HG03066 (cell line): ENCODE measurements around the gene DNTT.
"Not testable (repeated sequence)": the region's sequence is repeated elsewhere in the genome, so short reads cannot be mapped to it uniquely, and the experiment has no call there.

ENCODE experiments used
- ATAC-seq: cut with Tn5 transposase; IDR thresholded peaks from one replicate; pipeline ENCODE4 v1.9.1; 2021; ENCODE audit warnings: low read depth; ENCODE audit not compliant: unreplicated experiment

DNTT gene

DNA sequence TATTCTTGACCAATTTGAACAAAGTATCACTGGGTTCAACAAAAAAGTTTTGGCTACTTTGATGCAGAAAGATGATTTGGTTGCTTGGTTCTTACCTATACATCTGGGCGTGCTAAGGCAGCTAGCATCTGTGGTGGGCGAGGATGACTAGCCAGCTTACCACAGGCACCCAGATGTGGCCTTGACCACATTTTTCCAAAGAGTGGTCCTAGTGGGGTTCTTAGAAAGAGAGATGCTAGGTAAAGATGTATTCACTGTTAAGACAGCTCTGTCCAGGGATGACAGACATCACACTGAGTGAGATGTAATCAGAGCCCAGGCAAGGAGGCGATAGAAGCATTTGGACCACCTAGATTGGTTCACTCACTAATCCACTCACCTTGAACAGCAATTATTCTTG is 785 bp downstream of the DNTT start:
- ATAC-seq: no peak

DNA sequence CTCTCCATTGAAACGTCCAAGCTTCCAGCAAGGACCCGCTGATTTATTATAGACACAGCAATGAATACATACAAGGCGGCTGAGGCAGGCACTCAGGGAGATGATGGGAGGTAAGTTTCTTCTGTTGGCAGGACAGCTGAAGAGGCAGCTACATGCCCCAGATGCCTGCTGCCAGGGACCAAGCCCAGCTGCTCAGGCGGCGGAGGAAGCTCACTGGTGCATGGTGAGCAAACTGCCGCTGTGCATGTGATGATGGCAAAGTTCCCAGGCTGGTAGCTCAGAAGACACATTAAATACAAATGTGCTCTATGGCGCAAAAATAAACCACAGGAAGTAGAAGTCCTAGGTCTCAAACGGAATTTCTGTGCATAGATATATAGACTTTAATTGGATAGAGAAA is 2.3 kb downstream of the DNTT start:
- ATAC-seq: no peak

DNA sequence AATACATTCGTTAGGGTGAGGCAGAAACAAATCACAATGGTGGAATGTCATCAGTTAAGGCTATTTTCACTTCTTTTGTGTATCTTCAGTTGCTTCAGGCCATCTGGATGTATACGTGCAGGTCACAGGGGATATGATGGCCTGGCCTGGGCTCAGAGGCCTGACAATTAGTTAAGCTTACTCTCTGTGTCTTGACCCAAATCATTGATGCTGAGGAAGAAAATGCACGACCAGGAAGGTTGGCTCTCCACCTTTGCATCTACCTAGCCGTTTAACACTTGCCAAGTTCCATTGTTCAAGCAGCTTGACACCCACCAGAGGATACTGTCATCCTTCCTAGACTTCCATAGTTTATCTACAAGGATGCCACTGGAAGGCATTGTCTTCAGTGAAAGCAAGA is 4.6 kb downstream of the DNTT start:
- ATAC-seq: not testable (repeated sequence)

DNA sequence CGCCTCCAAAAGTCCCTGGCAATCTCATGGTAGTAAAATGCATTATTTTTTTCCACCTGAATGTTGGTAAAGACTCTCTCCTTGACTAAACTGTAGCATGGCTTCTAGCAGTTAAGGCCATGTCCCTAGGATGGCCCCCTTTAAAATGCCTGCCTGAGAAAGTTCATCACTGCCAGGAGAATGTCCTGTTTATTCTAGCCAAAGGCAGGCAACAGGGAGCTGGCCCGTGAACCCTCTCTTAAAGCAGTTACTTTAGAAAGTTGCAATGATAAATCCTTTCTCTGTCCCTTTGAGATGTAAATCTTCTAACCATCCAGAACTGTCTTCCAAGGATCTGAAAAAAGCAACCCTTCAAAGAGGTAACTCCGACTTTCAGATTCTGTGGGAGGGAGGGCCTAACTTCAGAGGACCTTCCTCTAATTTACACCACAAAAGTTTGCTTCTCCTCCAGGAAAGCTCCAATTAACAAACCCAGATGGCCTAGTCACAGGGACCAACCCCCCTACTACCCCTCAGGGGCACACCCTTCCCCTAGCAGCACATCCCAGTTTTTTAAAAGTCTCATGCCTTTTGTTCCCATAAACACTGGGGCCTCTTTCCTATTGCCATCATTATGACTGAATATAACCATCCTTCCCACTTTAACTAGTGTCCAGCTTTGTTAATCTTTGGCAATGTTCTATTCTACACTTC is 5.5 kb downstream of the DNTT start:
- no peak for ATAC-seq

DNA sequence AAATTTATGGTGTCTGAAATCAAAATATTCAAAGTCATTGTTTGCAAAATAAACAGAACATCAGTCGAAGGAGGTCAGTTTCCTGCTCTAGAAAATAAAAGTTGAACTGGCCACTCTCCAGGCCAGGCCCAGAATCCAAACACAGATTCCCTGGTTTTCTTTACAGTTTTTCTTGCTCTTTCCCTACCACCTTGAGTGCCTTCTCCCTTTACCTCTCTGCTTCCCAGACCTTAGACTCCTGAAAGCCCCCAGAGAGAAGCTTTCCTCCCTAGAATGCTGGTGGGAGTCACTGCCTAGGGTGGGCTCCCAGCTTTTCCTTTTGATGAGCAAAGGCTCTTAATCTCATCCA is 6.1 kb downstream of the DNTT start:
- ATAC-seq: no peak

DNA sequence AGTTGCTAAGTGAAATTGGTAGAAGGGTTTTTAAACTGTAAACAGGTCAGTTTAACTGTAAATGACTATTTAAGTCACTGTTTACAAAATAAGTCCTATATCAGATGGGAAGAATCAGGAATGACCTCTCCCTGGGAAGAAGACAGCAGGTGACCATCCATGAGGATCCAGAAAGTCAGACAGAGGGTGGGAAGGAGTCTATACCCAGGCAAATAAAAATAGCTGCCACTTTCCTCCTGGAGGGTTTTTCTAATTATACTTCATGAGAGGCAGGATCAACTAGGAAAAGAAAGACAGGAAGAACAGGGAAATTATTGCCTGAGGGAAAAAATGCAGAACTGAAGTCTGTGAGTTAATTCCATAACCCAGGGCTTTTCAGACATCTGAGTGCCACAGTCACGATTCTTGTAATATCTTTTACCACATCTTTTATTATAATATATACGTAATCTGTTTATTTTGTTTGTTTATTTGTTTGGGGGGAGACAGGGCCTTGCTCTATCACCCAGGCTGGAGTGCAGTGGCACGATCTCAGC is 7.0 kb downstream of the DNTT start:
- no peak for ATAC-seq

DNA sequence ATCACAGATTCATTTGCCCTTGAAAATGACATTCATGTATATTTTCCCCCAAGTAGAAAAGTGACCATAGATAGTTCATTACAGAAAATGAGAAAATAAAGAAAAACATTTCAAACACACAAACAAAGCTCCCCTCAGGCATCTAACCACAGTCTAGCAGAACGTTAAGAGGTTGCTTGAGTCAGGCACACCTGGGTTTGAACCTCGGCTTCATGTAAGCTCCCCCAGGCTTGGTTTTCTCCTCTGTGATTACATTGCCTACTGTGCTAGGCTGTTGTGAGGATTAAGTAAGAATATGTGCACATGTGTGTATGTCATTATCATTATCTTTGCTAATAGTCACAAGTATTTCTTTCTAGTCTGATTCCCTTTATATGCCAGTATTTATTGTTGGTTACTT is 9.1 kb downstream of the DNTT start:
- ATAC-seq: no peak

DNA sequence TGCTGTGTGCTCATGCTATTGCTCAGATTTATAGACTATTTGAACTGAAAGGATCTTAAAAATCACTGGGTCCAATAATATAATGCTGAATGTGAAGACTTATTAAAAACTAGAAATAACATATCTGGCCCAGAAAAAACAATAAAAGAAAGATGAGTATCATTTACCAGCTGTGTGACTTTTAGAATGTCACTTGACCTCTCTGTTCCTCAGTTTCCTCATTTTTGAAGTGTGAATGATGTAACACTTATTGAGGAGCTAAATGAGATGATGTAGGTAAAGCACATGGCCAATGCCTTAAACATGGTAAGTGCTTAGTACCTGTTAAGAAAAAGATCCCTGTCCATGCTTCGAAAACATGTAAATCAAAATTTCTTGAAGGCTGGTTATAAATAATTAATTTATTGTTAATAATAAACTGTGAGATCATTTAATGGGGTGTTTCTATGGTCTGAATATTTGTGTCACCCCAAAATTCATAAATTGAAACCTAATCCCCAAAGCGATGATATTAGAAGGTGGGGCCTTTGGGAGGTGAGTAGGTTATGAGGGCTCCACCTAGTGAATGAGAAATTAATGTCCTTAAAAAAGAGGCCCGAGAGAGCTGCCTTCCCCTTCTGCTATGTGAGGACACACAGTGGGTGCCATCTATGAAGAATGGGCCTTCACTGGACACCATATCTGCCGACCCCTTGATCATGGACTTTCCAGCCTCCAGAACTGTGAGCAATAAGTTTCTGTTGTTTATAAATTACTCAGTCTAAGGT is 13.0 kb downstream of the DNTT start:
- ATAC-seq: no peak

DNA sequence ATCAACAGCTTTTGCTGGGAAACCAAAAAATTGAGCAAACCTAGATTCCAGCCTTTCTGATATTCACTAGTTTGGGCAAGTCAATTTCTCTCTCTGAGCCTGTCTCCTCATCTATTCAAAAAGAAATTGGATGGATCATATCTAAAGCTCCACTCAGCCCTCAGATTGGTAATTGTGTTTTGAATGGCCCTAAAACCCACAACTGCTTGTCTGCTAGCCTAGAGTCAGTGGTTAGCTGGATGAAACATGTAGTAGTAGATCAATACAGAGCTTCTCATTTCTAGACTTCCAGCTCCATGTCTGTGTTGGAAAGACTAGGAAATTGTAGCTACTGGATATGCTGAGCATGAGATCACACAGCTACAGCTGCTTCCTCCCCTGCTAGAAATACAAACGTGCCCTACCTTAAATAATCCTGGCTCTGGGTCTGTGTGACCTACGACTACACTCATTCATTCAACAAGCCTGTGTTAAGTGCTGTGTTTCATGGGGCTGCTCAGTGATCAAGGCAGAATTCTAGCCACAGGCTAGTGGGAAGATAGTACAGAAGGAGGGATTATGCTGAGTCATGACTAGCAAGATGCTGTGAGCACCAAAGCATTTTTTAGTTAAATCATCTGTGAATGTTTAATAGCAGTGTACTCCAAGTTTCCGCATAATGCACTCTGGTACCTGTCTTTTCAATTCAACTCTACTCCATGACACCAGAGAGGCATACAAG is 15.7 kb downstream of the DNTT start:
- ATAC-seq: no peak

DNA sequence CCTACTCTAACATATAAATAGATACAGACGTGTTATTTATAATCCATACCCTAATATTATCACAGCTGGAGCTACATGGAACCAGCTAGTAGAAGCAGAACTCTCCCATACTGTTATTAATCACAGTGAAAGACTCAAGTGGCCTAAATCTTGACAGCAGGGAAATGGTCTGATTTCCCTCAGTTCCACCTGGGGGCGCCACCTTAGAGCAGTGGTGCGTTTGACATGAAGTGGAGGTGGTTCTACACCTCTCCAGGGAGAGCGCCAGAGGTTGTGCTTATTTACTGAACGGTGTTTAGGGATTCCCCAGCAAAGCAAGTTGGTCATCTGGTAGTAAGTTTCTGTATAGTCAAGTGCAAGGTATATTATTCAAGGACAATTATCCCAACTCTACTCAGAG is 17.6 kb downstream of the DNTT start:
- ATAC-seq: no peak

DNA sequence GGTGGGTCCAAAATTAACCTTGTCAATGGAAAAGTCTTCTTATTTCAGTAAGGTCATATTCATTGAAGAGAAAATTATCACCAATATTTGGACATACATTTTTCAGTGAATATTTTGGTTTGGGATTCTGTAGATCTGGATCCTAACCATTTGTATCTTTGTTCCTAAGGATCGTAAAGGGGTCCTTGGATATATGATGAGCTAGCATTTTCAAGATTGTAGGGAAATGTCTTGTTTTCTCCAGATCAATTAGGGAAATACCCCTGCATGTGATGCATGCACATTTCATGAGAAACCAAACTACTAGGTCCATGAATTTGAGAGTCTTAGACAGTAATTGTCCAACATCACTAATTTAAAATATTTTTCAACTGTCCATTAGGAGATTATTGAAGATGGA is 18.0 kb downstream of the DNTT start:
- ATAC-seq: no peak

DNA sequence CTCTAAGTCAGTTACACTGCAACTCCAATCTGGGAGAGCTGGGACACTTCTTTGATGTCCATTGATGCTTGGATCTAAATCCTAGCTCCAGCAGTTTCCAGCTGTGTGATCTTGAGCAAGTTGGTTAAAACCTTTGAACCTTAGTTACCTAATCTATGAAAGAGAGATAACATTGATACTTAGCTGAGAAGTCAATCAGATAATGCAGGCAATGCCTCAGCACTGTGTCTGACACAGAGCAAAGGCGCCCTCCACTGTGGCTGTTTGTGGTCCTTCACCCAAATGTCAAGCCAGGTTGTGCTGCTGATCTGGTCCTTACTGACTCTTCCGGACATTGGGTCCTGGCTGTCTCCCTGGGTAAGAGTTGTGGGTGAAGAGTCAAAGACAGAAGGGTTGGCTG is 20.2 kb downstream of the DNTT start:
- ATAC-seq: no peak

DNA sequence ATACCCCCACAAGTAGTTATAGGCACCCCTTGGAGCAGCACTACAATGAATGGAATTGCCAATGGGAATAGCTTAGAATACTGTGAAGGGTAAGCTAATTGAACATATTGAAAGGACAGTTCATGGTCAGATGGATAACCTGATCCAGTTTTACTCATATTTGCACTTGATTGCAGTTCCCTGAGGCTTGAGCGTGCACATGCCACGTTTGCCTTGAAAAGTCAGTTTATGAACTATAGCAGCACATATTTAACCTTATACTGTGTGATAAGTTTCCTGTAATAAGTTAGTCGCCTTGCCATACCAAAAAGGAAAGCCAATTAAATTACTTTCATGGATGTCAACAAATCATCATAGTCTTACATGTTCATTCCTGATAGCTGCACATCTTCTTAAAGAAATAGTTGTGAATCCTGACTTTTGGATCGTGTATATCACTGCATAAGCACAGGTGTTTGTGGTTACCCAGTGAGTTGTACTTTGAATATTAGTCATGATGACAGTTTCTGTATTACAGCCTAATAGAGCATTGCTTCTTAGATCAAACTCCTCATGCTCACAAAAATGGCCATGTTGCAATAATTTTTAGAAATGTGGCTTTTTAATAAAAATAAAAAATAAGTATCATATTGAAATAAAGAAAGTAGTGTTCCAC is 21.6 kb downstream of the DNTT start:
- ATAC-seq: peak; percentile 87

DNA sequence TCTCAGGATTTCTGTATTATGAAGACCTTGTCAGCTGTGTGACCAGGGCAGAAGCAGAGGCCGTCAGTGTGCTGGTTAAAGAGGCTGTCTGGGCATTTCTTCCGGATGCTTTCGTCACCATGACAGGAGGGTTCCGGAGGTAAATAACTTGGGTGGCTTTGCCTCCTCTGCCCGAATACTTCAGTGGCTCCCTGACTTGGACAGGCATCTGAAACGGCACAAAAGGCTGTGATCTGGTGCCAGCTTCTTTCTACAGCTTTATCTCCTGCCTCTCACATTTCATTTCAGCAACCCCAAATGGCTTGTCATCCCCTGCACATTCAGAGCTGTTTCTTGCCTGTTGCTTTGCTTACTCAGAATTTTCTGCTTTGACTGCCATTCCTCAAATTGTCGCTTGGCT is 23.2 kb downstream of the DNTT start:
- ATAC-seq: no peak

DNA sequence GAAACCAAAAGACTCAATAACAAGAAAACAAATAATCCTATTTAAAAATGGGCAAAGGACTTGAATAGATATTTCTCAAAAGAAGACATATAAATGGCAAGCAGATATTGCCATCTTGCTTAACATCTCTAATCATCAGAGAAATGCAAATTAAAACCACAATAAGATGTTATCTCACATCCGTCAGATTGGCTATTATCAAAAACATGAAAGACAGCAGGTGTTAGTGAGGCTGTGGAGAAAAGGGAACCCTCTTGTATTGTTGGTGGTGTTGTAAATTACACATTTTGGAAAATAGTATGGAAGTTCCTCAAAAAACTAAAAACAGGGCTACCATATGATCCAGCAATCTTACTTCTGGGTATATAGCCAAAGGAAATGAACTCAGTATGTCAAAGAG is 28.9 kb downstream of the DNTT start:
- no peak for ATAC-seq

DNA sequence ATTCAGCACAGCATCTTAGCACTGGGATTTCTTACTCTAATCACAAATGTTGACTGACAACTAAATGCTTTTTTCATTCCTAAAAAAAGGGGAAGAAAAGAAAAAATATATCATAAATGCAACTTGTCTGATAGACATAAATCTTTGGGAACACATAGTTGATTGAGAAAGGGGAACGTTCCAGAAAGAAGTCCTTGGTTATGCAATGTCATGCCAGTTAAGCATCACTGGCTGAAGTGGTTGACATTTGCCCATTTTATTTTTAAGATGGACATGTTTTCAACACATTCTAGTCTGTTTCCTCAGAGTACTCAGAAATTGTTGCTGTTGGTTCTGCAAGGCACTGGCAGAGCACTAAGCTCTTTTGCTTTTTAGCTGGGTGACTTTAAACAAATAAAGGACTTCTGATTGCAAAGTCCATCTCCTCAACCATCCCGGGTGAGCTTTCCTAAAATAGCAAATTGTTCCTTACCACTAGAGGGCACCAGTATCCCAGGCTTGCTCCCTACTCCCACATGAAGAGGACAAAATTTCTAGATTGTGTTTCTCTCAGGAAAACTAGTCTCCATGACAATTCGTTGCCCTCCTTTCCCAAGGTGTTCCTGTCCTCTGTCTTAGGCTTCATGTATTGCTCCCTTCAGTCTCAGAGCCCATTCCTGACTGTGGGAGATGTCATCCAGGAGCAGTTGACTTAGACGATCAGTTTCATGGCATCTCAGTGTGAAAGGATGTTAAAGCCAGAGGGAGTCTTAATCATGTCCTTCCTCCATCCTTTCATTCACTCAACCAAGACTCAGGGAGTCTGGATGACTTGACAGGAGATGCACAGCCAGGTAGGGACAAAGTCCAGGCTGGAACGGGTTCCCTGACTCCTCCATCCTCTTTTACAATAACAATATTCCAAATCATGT is 30.6 kb downstream of the DNTT start:
- ATAC-seq: no peak

DNA sequence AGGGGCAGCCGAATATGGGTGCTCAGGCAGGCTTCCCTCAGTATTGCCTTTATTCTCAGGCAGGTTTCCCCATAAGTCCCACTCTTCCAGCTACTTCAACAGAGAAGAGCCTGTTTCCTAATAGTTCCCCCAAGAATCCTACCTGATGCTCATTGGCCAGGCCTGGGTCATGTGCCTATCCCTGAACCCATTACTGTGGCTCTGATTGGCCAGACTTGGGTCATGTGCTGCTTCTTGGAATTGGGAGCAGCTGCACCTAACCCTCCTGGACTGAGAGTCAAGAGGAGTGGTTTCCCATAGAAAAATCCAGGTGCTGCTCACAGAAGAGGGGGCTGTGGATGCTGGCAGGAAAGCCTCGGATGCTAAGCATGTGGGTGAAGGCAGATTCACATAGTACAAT is 32.9 kb downstream of the DNTT start:
- ATAC-seq: no peak

DNA sequence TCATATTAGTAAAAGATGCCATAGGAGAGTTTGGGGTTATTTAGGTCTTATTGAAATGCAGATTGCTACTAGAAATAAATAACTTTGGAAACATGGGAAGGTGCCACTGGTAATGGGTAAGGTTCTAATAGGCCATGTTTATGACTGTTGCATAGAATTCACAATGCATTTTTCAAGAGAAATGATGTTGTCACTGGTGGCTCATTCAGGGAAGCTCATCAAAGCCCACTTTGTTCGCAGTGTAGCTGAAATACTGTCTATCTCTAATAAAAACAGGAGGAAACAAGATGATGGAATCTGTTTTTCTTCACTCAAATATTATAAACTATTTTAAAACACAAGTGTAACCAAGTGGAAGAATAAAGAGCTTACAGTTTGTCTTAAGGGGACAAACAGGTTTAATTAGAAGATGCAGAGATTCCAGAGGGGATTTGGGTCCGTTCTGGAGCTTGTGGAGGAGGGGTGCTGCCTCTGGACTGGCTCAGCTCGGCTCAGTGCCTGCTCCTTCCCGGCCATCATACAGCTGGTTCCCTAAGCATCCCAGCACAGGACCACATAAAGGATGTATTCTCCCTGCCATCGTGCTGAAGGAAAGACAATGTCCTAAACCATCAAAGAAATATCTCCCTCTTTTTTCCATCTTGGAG is 34.2 kb downstream of the DNTT start:
- ATAC-seq: no peak

DNA sequence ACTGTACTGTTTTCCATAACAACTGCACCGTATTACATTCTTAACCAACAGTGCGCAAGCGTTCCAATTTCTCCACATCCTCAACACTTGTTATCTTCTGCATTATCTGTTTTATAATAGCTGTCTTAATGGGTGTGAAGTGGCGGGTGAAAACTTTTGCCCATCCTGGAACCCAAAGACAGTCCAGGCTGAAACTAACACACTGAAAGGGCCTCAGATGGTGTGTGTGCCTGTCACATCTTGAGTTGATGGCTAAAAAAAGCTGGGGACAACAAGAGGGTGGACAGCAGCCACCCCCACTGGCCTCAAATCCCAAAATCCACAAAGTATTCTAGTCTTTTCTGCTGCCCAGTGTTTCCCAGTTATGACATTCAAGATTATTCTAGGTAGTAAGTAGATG is 35.1 kb downstream of the DNTT start:
- no peak for ATAC-seq
